H9 (cell line): ENCODE measurements around the gene SOX12. TPM values are rescaled to one million over a fixed set of nuclear protein-coding genes. Genes with fewer than 3 reads are reported as not detected.

ENCODE experiments used
- DNase-seq: peaks from one replicate; pipeline ENCODE4 v3.0.0-alpha.2; 2017
- H2AFZ ChIP-seq: one replicate; pipeline ENCODE4 v1.6.1; 2013; ENCODE audit warnings: mild to moderate bottlenecking, low read length, control low read depth, moderate library complexity
- H2AK5ac ChIP-seq: 2 replicates; pipeline ENCODE4 v1.6.1; 2013; ENCODE audit warnings: low read length, control low read depth, mixed read lengths; ENCODE audit not compliant: insufficient read length
- H2BK120ac ChIP-seq: one replicate; pipeline ENCODE4 v1.6.1; 2013; ENCODE audit warnings: low read depth, mild to moderate bottlenecking, low read length, control low read depth, inconsistent platforms; ENCODE audit not compliant: poor library complexity, severe bottlenecking
- H2BK12ac ChIP-seq: 2 replicates; pipeline ENCODE4 v1.6.1; 2013; ENCODE audit warnings: low read length, control low read depth, mixed read lengths, low read depth; ENCODE audit not compliant: insufficient read length
- H2BK15ac ChIP-seq: 2 replicates; pipeline ENCODE4 v1.6.1; 2013; ENCODE audit warnings: low read depth, low read length, control low read depth
- H2BK20ac ChIP-seq: one replicate; pipeline ENCODE4 v1.6.1; 2013; ENCODE audit warnings: low read depth, mild to moderate bottlenecking, low read length, control low read depth, inconsistent platforms; ENCODE audit not compliant: poor library complexity, severe bottlenecking
- H2BK5ac ChIP-seq: 2 replicates; pipeline ENCODE4 v1.6.1; 2013; ENCODE audit warnings: low read length, control low read depth, mixed read lengths; ENCODE audit not compliant: insufficient read length
- H3K14ac ChIP-seq: 2 replicates; pipeline ENCODE4 v1.6.1; 2013; ENCODE audit warnings: low read length, control low read depth; ENCODE audit not compliant: insufficient read depth
- H3K18ac ChIP-seq: 2 replicates; pipeline ENCODE4 v1.6.1; 2013; ENCODE audit warnings: low read depth, mild to moderate bottlenecking, mixed read lengths, low read length, control low read depth; ENCODE audit not compliant: insufficient read length
- H3K23ac ChIP-seq: 2 replicates; pipeline ENCODE4 v1.6.1; 2013; ENCODE audit warnings: low read length, control low read depth, mixed read lengths, low read depth; ENCODE audit not compliant: insufficient read length
- H3K23me2 ChIP-seq: 2 replicates; pipeline ENCODE4 v1.6.1; 2013; ENCODE audit warnings: low read depth, mild to moderate bottlenecking, mixed read lengths, low read length, control low read depth; ENCODE audit not compliant: insufficient read length, poor library complexity, severe bottlenecking
- H3K27ac ChIP-seq: 2 replicates; pipeline ENCODE4 v1.5.1; 2013; ENCODE audit warnings: low read length, control low read depth, mixed read lengths, low read depth; ENCODE audit not compliant: insufficient read length
- H3K27me3 ChIP-seq: 2 replicates; pipeline ENCODE4 v1.6.1; 2013; ENCODE audit warnings: low read length, control low read depth, inconsistent platforms; ENCODE audit not compliant: insufficient read depth
- H3K4ac ChIP-seq: 2 replicates; pipeline ENCODE4 v1.6.1; 2013; ENCODE audit warnings: low read depth, mild to moderate bottlenecking, control low read depth, inconsistent platforms, low read length, moderate library complexity
- H3K4me1 ChIP-seq: 2 replicates; pipeline ENCODE4 v1.6.1; 2013; ENCODE audit warnings: low read length, control low read depth, inconsistent platforms; ENCODE audit not compliant: insufficient read depth
- H3K4me2 ChIP-seq: 2 replicates; pipeline ENCODE4 v1.6.1; 2013; ENCODE audit warnings: low read length, control low read depth, mixed read lengths; ENCODE audit not compliant: insufficient read length, insufficient read depth
- H3K56ac ChIP-seq: 2 replicates; pipeline ENCODE4 v1.6.1; 2013; ENCODE audit warnings: low read depth, mild to moderate bottlenecking, mixed read lengths, low read length, control low read depth; ENCODE audit not compliant: insufficient read length
- H3K79me1 ChIP-seq: 2 replicates; pipeline ENCODE4 v1.6.1; 2013; ENCODE audit warnings: low read depth, mild to moderate bottlenecking, moderate library complexity, low read length, control low read depth, inconsistent platforms; ENCODE audit not compliant: insufficient read depth, poor library complexity, severe bottlenecking
- H3K79me2 ChIP-seq: 2 replicates; pipeline ENCODE4 v1.6.1; 2013; ENCODE audit warnings: low read length, control low read depth, inconsistent platforms; ENCODE audit not compliant: insufficient read depth
- H3K9ac ChIP-seq: 2 replicates; pipeline ENCODE4 v1.6.1; 2013; ENCODE audit warnings: low read length, control low read depth, mixed read lengths; ENCODE audit not compliant: insufficient read length; ENCODE audit errors: extremely low read depth
- H3K9me3 ChIP-seq: one replicate; pipeline ENCODE4 v1.6.1; 2013; ENCODE audit warnings: low read depth, low read length, inconsistent platforms; ENCODE audit not compliant: control insufficient read depth
- H3T11ph ChIP-seq: one replicate; pipeline ENCODE4 v1.6.1; 2013; ENCODE audit warnings: mild to moderate bottlenecking, low read length, control low read depth, inconsistent platforms
- H4K20me1 ChIP-seq: one replicate; pipeline ENCODE4 v1.6.1; 2013; ENCODE audit not compliant: control insufficient read depth, insufficient read length, insufficient read depth
- H4K5ac ChIP-seq: 2 replicates; pipeline ENCODE4 v1.6.1; 2013; ENCODE audit warnings: low read depth, mild to moderate bottlenecking, mixed read lengths, low read length, control low read depth; ENCODE audit not compliant: insufficient read length
- H4K8ac ChIP-seq: replicated peaks from 2 replicates; pipeline ENCODE4 v1.6.1; 2013; ENCODE audit warnings: low read length, control low read depth, mixed read lengths, low read depth; ENCODE audit not compliant: insufficient read length
- H4K91ac ChIP-seq: 2 replicates; pipeline ENCODE4 v1.6.1; 2013; ENCODE audit warnings: low read depth, mild to moderate bottlenecking, moderate library complexity, mixed read lengths, low read length, control low read depth; ENCODE audit not compliant: insufficient read length
- H3K27ac Mint-ChIP-seq, 3 experiments: 2 replicates in 2 of 3; 3 replicates in 1 of 3; pipeline ENCODE4 v1.8.0; 2020 to 2021; ENCODE audit warnings: mixed read lengths in 3 of 3, mild to moderate bottlenecking in 1 of 3, moderate library complexity in 1 of 3
- H3K27me3 Mint-ChIP-seq: 2 replicates; pipeline ENCODE4 v1.8.0; 2021; ENCODE audit warnings: low read depth, mild to moderate bottlenecking, moderate library complexity, mixed read lengths
- H3K36me3 Mint-ChIP-seq, 3 experiments: 2 replicates in 2 of 3; 3 replicates in 1 of 3; pipeline ENCODE4 v1.8.0; 2020 to 2021; ENCODE audit warnings: low read depth in 3 of 3, mixed read lengths in 3 of 3; ENCODE audit not compliant: insufficient read depth in 1 of 3
- H3K4me1 Mint-ChIP-seq, 2 experiments: 2 replicates each; pipeline ENCODE4 v1.8.0; 2020; ENCODE audit warnings: mixed read lengths in 2 of 2
- H3K4me3 Mint-ChIP-seq, 2 experiments: 2 replicates in 1 of 2; 3 replicates in 1 of 2; pipeline ENCODE4 v1.8.0; 2020 to 2021; ENCODE audit warnings: mild to moderate bottlenecking in 2 of 2, mixed read lengths in 2 of 2, moderate library complexity in 1 of 2
- H3K9me3 Mint-ChIP-seq, 2 experiments: 2 replicates in 1 of 2; 3 replicates in 1 of 2; pipeline ENCODE4 v1.8.0; 2020; ENCODE audit warnings: mild to moderate bottlenecking in 2 of 2, mixed read lengths in 2 of 2, moderate library complexity in 1 of 2
- WGBS: extraction: QIAGEN DNeasy Blood & Tissue Kit; methylation state at CpG from one replicate; pipeline ENCODE4 v1.1.7; 2013; ENCODE audit warnings: missing lambda C conversion rate, low lambda C conversion rate, mixed read lengths; ENCODE audit not compliant: insufficient read length; ENCODE audit errors: extremely low coverage; 5-methylcytosine and 5-hydroxymethylcytosine counted together
- total RNA-seq: library from RNA; stranded (reverse); gene quantifications from 2 replicates; pipeline ENCODE4 v1.2.1, GENCODE V29; 2021
- TF ChIP-seq, protein P1 (sequence below): fragments of 200-600 bp; sonication (generic); conservative IDR thresholded peaks from 3 replicates; pipeline ENCODE4 v1.8.0; 2021; ENCODE audit warnings: antibody characterized with exemption, mild to moderate bottlenecking

The SOX12 gene
- total RNA-seq, 1 experiment from 2014 or later: 54.4 TPM

GRCh38 chr20:298776-299391 is 26.5 kb upstream of the SOX12 start:
- peaks cover 12 to 17% (median 15%) of the 10 kb centered on the region in 3 experiments for H3K36me3 Mint-ChIP-seq
- Histone ChIP-seq H3K9ac (peak overlapping the region; percentile 96), H3K4me1 (peaks cover 10% of the 10 kb centered on the region; the same call in 1 of the 2 replicates), H3K18ac (no peak overlapping the region), H3K27ac (no peak overlapping the region), H2BK20ac (no peak overlapping the region), H3K9me3 (no peaks in the 10 kb centered on the region), H3K79me2 (peaks cover 17% of the 10 kb centered on the region; the same call in 1 of the 2 replicates), H2AFZ (no peak overlapping the region), H2BK5ac (no peak overlapping the region), H4K5ac (no peak overlapping the region), H4K20me1 (no peaks in the 10 kb centered on the region), H3T11ph (no peak overlapping the region), H4K8ac (no peak overlapping the region), H2BK120ac (no peak overlapping the region), H3K27me3 (no peaks in the 10 kb centered on the region), H3K4ac (no peak overlapping the region), H3K23ac (no peak overlapping the region), H2BK12ac (no peak overlapping the region), H4K91ac (no peak overlapping the region), H3K79me1 (no peaks in the 10 kb centered on the region), H2AK5ac (no peak overlapping the region), H3K14ac (no peak overlapping the region), H3K4me2 (peak overlapping the region; percentile 96), H2BK15ac (no peak overlapping the region), H3K56ac (no peak overlapping the region), H3K23me2 (peaks cover 24% of the 10 kb centered on the region)
- peaks cover 0 to 4% of the 10 kb centered on the region in 2 experiments; a peak in 3 of 5 replicates for H3K9me3 Mint-ChIP-seq
- no CpG with 5 or more reads among the region's 15 CpGs for WGBS
- DNase-seq: no peak
- H3K4me1 Mint-ChIP-seq: peaks cover 50 to 54% of the 10 kb centered on the region in 2 experiments
- H3K27me3 Mint-ChIP-seq: peaks cover 24% of the 10 kb centered on the region
- H3K27ac Mint-ChIP-seq: peak overlapping the region in 1 of 3 experiments; percentile 93; a peak in 3 of 7 replicates
- H3K4me3 Mint-ChIP-seq: peak overlapping the region; percentile 95 to 99
- TF ChIP-seq, protein P1, sequence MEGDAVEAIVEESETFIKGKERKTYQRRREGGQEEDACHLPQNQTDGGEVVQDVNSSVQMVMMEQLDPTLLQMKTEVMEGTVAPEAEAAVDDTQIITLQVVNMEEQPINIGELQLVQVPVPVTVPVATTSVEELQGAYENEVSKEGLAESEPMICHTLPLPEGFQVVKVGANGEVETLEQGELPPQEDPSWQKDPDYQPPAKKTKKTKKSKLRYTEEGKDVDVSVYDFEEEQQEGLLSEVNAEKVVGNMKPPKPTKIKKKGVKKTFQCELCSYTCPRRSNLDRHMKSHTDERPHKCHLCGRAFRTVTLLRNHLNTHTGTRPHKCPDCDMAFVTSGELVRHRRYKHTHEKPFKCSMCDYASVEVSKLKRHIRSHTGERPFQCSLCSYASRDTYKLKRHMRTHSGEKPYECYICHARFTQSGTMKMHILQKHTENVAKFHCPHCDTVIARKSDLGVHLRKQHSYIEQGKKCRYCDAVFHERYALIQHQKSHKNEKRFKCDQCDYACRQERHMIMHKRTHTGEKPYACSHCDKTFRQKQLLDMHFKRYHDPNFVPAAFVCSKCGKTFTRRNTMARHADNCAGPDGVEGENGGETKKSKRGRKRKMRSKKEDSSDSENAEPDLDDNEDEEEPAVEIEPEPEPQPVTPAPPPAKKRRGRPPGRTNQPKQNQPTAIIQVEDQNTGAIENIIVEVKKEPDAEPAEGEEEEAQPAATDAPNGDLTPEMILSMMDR: no peak
